ENCODE data around the gene GCNT1. TPM values are rescaled to one million over a fixed set of nuclear protein-coding genes. Genes with fewer than 3 reads are reported as not detected.
"Not testable (repeated sequence)": the region's sequence is repeated elsewhere in the genome, so short reads cannot be mapped to it uniquely, and the experiment has no call there.

The GCNT1 gene
- total and polyA plus RNA-seq, 2 donors: 3.7 to 9.1 TPM

DNA sequence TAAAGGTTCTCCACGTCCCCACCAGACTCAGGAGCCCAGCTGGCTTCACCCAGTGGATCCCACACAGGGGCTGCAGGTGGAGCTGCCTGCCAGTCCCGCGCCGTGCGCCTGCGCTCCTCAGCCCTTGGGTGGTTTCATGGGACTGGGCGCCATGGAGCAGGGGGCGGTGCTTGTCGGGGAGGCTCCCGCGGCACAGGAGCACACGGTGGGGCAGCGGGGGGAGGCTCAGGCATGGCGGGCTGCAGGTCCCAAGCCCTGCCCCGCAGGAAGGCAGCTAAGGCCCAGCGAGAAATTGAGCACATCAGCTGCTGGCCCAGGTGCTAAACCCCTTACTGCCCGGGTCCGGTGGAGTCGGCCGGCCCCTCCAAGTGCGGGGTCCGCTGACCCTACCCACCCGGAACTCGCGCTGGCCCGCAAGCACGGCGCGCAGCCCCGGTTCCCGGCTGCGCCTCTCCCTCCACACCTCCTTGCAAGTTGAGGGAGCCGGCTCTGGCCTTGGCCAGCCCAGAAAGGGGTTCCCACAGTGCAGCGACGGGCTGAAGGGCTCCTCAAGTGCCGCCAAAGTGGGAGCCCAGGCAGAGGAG, 64.7 kb downstream of the GCNT1 start:
- not testable (repeated sequence) for H3K36me3 ChIP-seq (ENCODE audit: insufficient read depth); H3K27ac ChIP-seq (ENCODE audit: low read depth); H3K4me1 ChIP-seq (ENCODE audit: insufficient read depth); DNase-seq (ENCODE audit: extremely low spot score); H3K4me3 ChIP-seq (ENCODE audit: low read depth, low read length)
- 93% methylated on average over 36 of the region's 36 CpGs for WGBS

DNA sequence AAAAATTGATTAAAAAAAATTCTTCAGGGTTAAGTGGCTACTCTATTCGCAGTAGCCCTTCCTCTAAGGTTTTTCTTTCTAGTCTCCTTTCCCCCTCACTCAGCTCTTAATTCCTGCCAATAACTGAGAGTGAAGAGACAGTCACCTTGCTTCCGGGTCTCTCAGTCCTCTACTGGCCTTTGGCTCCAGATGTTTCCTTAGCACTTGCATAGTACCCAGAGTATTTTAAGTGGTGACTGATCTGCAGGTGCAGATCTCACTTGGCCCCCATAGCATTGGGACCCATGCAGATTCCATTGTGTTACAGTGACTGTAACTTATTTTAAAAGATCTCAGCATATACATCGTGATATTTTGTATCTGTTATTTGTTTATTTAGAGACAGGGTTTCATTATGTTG, 66.2 kb downstream of the GCNT1 start:
- Histone ChIP-seq H3K4me3 (ENCODE audit: low read depth, low read length) (no peak overlapping the region), H3K27ac (ENCODE audit: low read depth) (no peak overlapping the region), H3K36me3 (ENCODE audit: insufficient read depth) (no peaks in the 10 kb centered on the region), H3K4me1 (ENCODE audit: insufficient read depth) (no peaks in the 10 kb centered on the region)
- WGBS: 67% methylated on average over 3 of the region's 3 CpGs
- DNase-seq (ENCODE audit: extremely low spot score): no peak

DNA sequence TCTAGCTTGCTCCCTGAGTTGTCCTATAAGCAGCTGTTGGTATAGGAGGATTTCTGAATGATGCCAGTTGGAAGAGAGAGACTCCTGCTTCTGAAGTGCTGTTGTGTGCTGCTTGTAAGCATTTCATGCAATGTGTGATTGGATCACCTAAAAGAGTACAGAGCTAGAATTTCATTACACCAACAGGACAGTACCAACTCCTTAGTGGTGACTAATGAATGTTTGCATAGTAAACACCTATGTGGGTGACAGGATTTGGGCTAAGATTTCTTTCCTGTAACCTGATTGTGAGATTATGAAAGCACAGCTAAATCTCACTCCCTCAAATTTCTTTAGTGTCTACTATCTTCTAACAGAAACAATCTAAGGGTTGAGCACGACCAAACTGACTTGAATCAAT, 67.0 kb downstream of the GCNT1 start:
- H3K4me3 ChIP-seq (ENCODE audit: low read depth, low read length): no peak overlapping the region
- H3K4me1 ChIP-seq (ENCODE audit: insufficient read depth): no peaks in the 10 kb centered on the region
- WGBS: 56% methylated on average over 1 of the region's 1 CpG
- no peak overlapping the region for H3K27ac ChIP-seq (ENCODE audit: low read depth)
- DNase-seq (ENCODE audit: extremely low spot score): no peak
- no peaks in the 10 kb centered on the region for H3K36me3 ChIP-seq (ENCODE audit: insufficient read depth)

GRCh38 chr9:76528056-76528455, 69.1 kb downstream of the GCNT1 start:
- no peaks in the 10 kb centered on the region for H3K36me3 ChIP-seq (ENCODE audit: insufficient read depth)
- 59% methylated on average over 7 of the region's 7 CpGs for WGBS
- H3K4me3 ChIP-seq (ENCODE audit: low read depth, low read length): no peak overlapping the region
- H3K27ac ChIP-seq (ENCODE audit: low read depth): no peak overlapping the region
- no peak for DNase-seq (ENCODE audit: extremely low spot score)
- no peaks in the 10 kb centered on the region for H3K4me1 ChIP-seq (ENCODE audit: insufficient read depth)

- Histone ChIP-seq H3K4me1 (ENCODE audit: insufficient read depth) (no peaks in the 10 kb centered on the region), H3K4me3 (ENCODE audit: low read depth, low read length) (no peak overlapping the region), H3K27ac (ENCODE audit: low read depth) (no peak overlapping the region), H3K36me3 (ENCODE audit: insufficient read depth) (no peaks in the 10 kb centered on the region)
- DNase-seq (ENCODE audit: extremely low spot score): no peak
- 82% methylated on average over 20 of the region's 20 CpGs for WGBS
These were observed 69.7 kb downstream of the GCNT1 start for GRCh38 chr9:76528642-76529190.

- no peak for DNase-seq (ENCODE audit: extremely low spot score)
- WGBS: 94% methylated on average over 5 of the region's 5 CpGs
- Histone ChIP-seq H3K4me3 (ENCODE audit: low read depth, low read length) (no peak overlapping the region), H3K36me3 (ENCODE audit: insufficient read depth) (no peaks in the 10 kb centered on the region), H3K27ac (ENCODE audit: low read depth) (no peak overlapping the region), H3K4me1 (ENCODE audit: insufficient read depth) (no peaks in the 10 kb centered on the region)
These were observed 70.7 kb downstream of the GCNT1 start for GRCh38 chr9:76529653-76530052.

GRCh38 chr9:76530458-76531110, 71.6 kb downstream of the GCNT1 start:
- WGBS: 47% methylated on average over 6 of the region's 6 CpGs
- no peak for DNase-seq (ENCODE audit: extremely low spot score)
- no peaks in the 10 kb centered on the region for H3K4me1 ChIP-seq (ENCODE audit: insufficient read depth)
- H3K27ac ChIP-seq (ENCODE audit: low read depth): no peak overlapping the region
- no peaks in the 10 kb centered on the region for H3K36me3 ChIP-seq (ENCODE audit: insufficient read depth)
- H3K4me3 ChIP-seq (ENCODE audit: low read depth, low read length): no peak overlapping the region

DNA sequence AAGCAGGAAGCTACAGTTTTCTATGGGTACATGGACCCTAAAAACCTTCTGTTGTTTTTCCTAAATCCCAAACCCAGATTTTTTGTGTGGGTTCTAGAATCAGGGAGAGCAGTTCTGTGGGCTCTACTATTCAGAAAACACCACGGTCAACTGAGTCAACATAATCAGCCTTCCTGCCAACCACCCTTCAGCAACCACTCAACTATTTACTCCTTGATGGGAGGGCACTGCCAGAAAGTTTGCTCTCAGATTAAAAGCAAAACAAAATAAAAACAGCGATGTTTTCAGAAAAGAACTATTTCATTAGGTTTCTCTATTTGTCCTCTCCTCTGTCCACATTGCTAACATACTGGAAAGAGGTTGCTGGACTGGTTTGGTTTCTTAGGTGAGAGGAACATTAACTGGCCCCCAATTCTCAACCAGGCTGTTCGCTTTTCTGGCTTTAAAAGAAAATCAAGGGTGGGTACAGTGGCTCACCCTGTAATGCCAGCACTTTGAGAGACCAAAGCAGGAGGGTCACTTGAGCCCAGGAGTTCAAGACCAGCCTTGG, 72.3 kb downstream of the GCNT1 start:
- Histone ChIP-seq H3K36me3 (ENCODE audit: insufficient read depth) (no peaks in the 10 kb centered on the region), H3K27ac (ENCODE audit: low read depth) (no peak overlapping the region), H3K4me3 (ENCODE audit: low read depth, low read length) (no peak overlapping the region), H3K4me1 (ENCODE audit: insufficient read depth) (no peaks in the 10 kb centered on the region)
- 72% methylated on average over 3 of the region's 3 CpGs for WGBS
- no peak for DNase-seq (ENCODE audit: extremely low spot score)

- DNase-seq (ENCODE audit: extremely low spot score); H3K4me3 ChIP-seq (ENCODE audit: low read depth, low read length); H3K4me1 ChIP-seq (ENCODE audit: insufficient read depth); H3K36me3 ChIP-seq (ENCODE audit: insufficient read depth); H3K27ac ChIP-seq (ENCODE audit: low read depth): not testable (repeated sequence)
- WGBS: 87% methylated on average over 4 of the region's 4 CpGs
These were observed 73.9 kb downstream of the GCNT1 start for GRCh38 chr9:76532877-76533276.

DNA sequence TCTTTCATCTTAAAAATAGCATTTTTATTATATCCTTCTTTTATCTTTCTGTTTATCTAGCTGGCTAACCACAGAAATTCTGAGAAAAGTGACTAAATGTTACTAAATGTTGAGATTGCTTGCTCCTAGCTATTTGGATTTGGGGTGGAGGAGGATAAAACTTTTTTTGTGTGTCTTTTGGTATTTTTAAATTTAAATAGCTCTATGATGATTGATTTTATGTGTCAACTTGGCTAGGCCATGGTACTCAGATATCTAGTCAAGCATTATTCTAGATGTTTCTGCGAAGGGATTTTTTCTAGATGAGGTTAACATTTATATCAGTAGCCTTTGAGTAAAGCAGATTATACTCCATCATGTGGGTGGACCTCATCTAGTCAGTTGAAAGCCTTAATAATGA, 75.0 kb downstream of the GCNT1 start:
- no peak for DNase-seq (ENCODE audit: extremely low spot score)
- Histone ChIP-seq H3K27ac (ENCODE audit: low read depth) (no peak overlapping the region), H3K36me3 (ENCODE audit: insufficient read depth) (no peaks in the 10 kb centered on the region), H3K4me1 (ENCODE audit: insufficient read depth) (no peaks in the 10 kb centered on the region), H3K4me3 (ENCODE audit: low read depth, low read length) (no peak overlapping the region)
- WGBS: 75% methylated on average over 1 of the region's 1 CpG

- Histone ChIP-seq H3K27ac (ENCODE audit: low read depth) (no peak overlapping the region), H3K36me3 (ENCODE audit: insufficient read depth) (no peaks in the 10 kb centered on the region), H3K4me3 (ENCODE audit: low read depth, low read length) (no peak overlapping the region), H3K4me1 (ENCODE audit: insufficient read depth) (no peaks in the 10 kb centered on the region)
- 51% methylated on average over 9 of the region's 9 CpGs for WGBS
- no peak for DNase-seq (ENCODE audit: extremely low spot score)
These were observed 78.2 kb downstream of the GCNT1 start for GRCh38 chr9:76537150-76537646.

- no peaks in the 10 kb centered on the region for H3K36me3 ChIP-seq (ENCODE audit: insufficient read depth)
- no peaks in the 10 kb centered on the region for H3K4me1 ChIP-seq (ENCODE audit: insufficient read depth)
- no peak for DNase-seq (ENCODE audit: extremely low spot score)
- H3K27ac ChIP-seq (ENCODE audit: low read depth): no peak overlapping the region
- WGBS: 85% methylated on average over 1 of the region's 1 CpG
- H3K4me3 ChIP-seq (ENCODE audit: low read depth, low read length): no peak overlapping the region
These were observed 80.2 kb downstream of the GCNT1 start for GRCh38 chr9:76539180-76539579.

- H3K4me1 ChIP-seq (ENCODE audit: insufficient read depth): no peaks in the 10 kb centered on the region
- 82% methylated on average over 5 of the region's 5 CpGs for WGBS
- no peak overlapping the region for H3K27ac ChIP-seq (ENCODE audit: low read depth)
- DNase-seq (ENCODE audit: extremely low spot score): no peak
- no peaks in the 10 kb centered on the region for H3K36me3 ChIP-seq (ENCODE audit: insufficient read depth)
- no peak overlapping the region for H3K4me3 ChIP-seq (ENCODE audit: low read depth, low read length)
These were observed 83.4 kb downstream of the GCNT1 start for GRCh38 chr9:76542360-76542759.

GRCh38 chr9:76545191-76545590, 86.2 kb downstream of the GCNT1 start:
- no peaks in the 10 kb centered on the region for H3K4me1 ChIP-seq (ENCODE audit: insufficient read depth)
- no peak overlapping the region for H3K4me3 ChIP-seq (ENCODE audit: low read depth, low read length)
- no peak for DNase-seq (ENCODE audit: extremely low spot score)
- WGBS: 59% methylated on average over 2 of the region's 2 CpGs
- H3K27ac ChIP-seq (ENCODE audit: low read depth): no peak overlapping the region
- H3K36me3 ChIP-seq (ENCODE audit: insufficient read depth): no peaks in the 10 kb centered on the region

Data from urinary bladder (tissue), 4 donors.